Spleen (tissue), 11 donors: Measurements from ENCODE around the gene ATP5F1D. TPM values are rescaled to one million over a fixed set of nuclear protein-coding genes. Genes with fewer than 3 reads are reported as not detected.

Experiments
- DNase-seq: peaks from one replicate; pipeline ENCODE4 v3.0.0-alpha.2; 2020
- H3K27ac ChIP-seq, 8 donors: fragments of 200-600 bp; sonication (generic) in 7 of 8; 1 replicate in 4 of 8; 2 replicates in 4 of 8; pipeline versions ENCODE4 v1.5.0 to v1.8.0; 2016 to 2021; ENCODE audit warnings: inconsistent platforms in 4 of 8, mild to moderate bottlenecking in 4 of 8, moderate library complexity in 1 of 8
- H3K27me3 ChIP-seq, 7 donors: fragments of 200-600 bp; sonication (generic) in 6 of 7; replicated peaks in 1 of 7; 1 replicate in 4 of 7; 2 replicates in 3 of 7; pipeline versions ENCODE4 v1.5.0 to v1.8.0; 2016 to 2021; ENCODE audit warnings: inconsistent platforms in 3 of 7, mild to moderate bottlenecking in 1 of 7
- H3K36me3 ChIP-seq, 6 donors: fragments of 200-600 bp; sonication (generic) in 5 of 6; 1 replicate in 4 of 6; 2 replicates in 2 of 6; pipeline versions ENCODE4 v1.5.0 to v1.8.0; 2016 to 2021; ENCODE audit warnings: inconsistent platforms in 2 of 6
- H3K4me1 ChIP-seq, 6 donors: fragments of 200-600 bp; sonication (generic) in 5 of 6; 1 replicate in 3 of 6; 2 replicates in 3 of 6; pipeline versions ENCODE4 v1.5.0 to v1.8.0; 2016 to 2021; ENCODE audit warnings: inconsistent platforms in 3 of 6
- H3K4me3 ChIP-seq, 8 donors: fragments of 200-600 bp; sonication (generic) in 7 of 8; 1 replicate in 4 of 8; 2 replicates in 4 of 8; pipeline versions ENCODE4 v1.5.0 to v1.8.0; 2016 to 2021; ENCODE audit warnings: inconsistent platforms in 4 of 8, mild to moderate bottlenecking in 4 of 8, moderate library complexity in 2 of 8
- H3K9me3 ChIP-seq, 8 donors: fragments of 200-600 bp; sonication (generic) in 7 of 8; 1 replicate in 4 of 8; 2 replicates in 4 of 8; pipeline versions ENCODE4 v1.5.0 to v1.8.0; 2016 to 2021; ENCODE audit warnings: inconsistent platforms in 4 of 8
- POLR2A ChIP-seq, 3 donors: fragments of 450-650 bp; IDR thresholded peaks; one replicate each; pipeline ENCODE4 v1.5.1; 2017; ENCODE audit warnings: antibody characterized with exemption in 3 of 3, mild to moderate bottlenecking in 1 of 3
- POLR2AphosphoS5 ChIP-seq, 3 donors: sonication (generic); formaldehyde crosslinking; IDR thresholded peaks; one replicate each; pipeline ENCODE4 v1.5.1; 2017; ENCODE audit warnings: antibody characterized with exemption in 3 of 3
- WGBS, 5 donors: extraction: QIAGEN DNeasy Blood & Tissue Kit in 3 of 5; methylation state at CpG; one replicate each; pipeline versions ENCODE4 v1.1.5 to v1.1.7; 2013 to 2018; 5-methylcytosine and 5-hydroxymethylcytosine counted together
- intact Hi-C: fragments of 100-400 bp; cut with DNase I; formaldehyde crosslinking; loops from one replicate; pipeline ENCODE4 v1.15.0; 2023; ENCODE audit warnings: low total_unique reads
- polyA plus RNA-seq, 3 donors: library from polyadenylated mRNA; stranded (reverse); fragments of 200-250 nt; gene quantifications; one replicate each; pipeline ENCODE4 v1.2.1, GENCODE V29; 2013
- total RNA-seq, 7 donors: library from RNA; depleted of rRNA in 3 of 7; stranded (reverse); fragments of >200 nt in 3 of 7; fragmentation: NEBNext Ultra II Directional in 4 of 7; extraction: Animal tissue kit (Norgen Biotek cat#: 25700) in 4 of 7; gene quantifications; one replicate each; pipeline versions ENCODE4 v1.1.0 to v1.2.1, GENCODE V29; 2016 to 2021
- TF ChIP-seq, protein P1 (sequence below), 11 experiments: fragments of 200-600 bp in 7 of 11; fragments of 450-650 bp in 4 of 11; sonication (generic) in 4 of 11; IDR thresholded peaks in 8 of 11; conservative IDR thresholded peaks in 3 of 11; 1 replicate in 7 of 11; 2 replicates in 4 of 11; pipeline versions ENCODE4 v1.4.0 to v1.8.0; 2016 to 2021; ENCODE audit warnings: antibody characterized with exemption in 11 of 11, inconsistent platforms in 4 of 11, mild to moderate bottlenecking in 1 of 11
- donor health status: healthy with polysubstance abuse.
- donor health status: DM: no; HTN: no; CAD: no; lungs with moderate emphysema.
- donor health status: DM: no; HTN: no; CAD: no.
- donor health status: Bipolar disorder and iron deficiency.
- donor health status: healthy.
- donor health status: DM: no; HTN: no; CAD: no.
- donor health status: DM: yes; HTN: yes; CAD: no.

Gene ATP5F1D
- total and polyA plus RNA-seq, 10 donors = 49.1 to 166 (median 121) TPM

DNA sequence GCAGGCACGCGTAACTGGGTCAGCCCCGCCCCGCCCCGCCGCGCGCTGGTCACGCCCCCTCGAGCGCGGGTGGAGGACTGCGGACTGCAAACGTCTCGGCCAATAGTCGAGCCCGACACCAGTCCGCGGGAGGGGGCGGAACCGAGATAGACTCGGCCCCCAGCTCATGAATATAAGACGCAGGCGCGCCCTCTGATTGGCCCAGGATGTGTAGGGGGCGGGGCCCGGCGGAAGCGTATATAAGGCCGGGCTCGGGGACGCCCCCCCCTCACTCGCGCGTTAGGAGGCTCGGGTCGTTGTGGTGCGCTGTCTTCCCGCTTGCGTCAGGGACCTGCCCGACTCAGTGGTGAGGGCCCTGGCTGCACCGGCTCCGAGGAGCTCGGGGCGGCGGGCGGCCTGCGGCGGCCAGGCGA is 27.5 kb downstream of the ATP5F1D start, which contains the start of gene CIRBP:
TSS of gene CIRBP (plus strand) at position 268 of the 413 bp plus-strand sequence. CDS start 1,602 bp downstream, outside the sequence.
- H3K4me1 ChIP-seq = peaks cover 83 to 96% (median 94%) of the 10 kb centered on the region in 6 donors

DNA sequence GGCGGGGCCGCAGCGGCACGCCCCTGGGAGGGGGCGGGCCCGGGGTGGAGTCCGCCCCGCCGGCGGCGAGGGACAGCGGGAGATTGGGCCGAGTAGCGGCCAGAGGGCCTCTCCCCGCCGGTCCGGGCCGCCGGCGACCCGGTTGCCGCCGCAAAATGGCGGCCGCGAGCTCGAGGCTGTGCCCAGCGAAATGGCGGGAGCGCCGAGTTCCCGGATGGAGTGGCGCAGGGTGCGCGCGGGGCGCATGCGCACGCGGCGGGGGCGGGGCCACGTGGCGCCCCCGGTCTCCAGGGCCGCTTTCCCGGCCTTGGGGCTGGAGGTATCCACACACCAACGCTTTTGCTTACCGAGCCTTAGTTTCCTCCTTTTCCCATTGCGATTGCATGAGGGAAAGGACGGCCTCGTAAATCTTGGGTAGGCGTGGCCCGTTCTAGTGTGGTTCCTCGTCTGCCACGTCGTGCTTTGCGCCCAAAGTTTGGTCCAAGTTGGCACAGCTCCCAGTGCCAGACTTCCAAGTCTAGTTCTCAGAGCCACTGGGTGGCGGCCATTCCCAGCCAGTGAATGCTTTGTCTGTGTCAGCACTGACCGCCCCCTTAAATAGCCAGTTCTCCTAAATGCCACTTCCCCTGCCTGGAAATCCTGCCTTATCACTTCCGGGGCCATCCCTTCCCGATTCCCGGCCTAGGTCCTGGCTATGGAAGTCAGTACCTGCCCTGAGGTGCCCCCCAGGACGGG is 28.1 kb downstream of the ATP5F1D start:
- peak overlapping the region; percentile 60 to 91 (median 82) for H3K4me3 ChIP-seq
- intact Hi-C loops = loop anchor here (10.0 kb wide), 1 partner anchor 135 kb away; the partner anchor contains the start of genes DAZAP1 and GAMT
- peaks cover 10 to 46% (median 41%) of the 10 kb centered on the region in 6 donors for H3K36me3 ChIP-seq
- WGBS, 5 donors = 0 to 1% (median 0%) methylated on average over 33 to 64 of the region's 64 CpGs
- peak overlapping the region; percentile 92 to 100 (median 100) for H3K27ac ChIP-seq
- H3K4me1 ChIP-seq = peaks cover 83 to 96% (median 94%) of the 10 kb centered on the region in 6 donors
- H3K27me3 ChIP-seq = no peaks in the 10 kb centered on the region
- DNase-seq = peak; percentile 95
- no peak for TF ChIP-seq POLR2A (IDR thresholded peaks at IDR 0.05)
- peak in 1 of 3 donors; percentile 55 for TF ChIP-seq POLR2AphosphoS5 (IDR thresholded peaks at IDR 0.05)
- TF ChIP-seq, protein P1, sequence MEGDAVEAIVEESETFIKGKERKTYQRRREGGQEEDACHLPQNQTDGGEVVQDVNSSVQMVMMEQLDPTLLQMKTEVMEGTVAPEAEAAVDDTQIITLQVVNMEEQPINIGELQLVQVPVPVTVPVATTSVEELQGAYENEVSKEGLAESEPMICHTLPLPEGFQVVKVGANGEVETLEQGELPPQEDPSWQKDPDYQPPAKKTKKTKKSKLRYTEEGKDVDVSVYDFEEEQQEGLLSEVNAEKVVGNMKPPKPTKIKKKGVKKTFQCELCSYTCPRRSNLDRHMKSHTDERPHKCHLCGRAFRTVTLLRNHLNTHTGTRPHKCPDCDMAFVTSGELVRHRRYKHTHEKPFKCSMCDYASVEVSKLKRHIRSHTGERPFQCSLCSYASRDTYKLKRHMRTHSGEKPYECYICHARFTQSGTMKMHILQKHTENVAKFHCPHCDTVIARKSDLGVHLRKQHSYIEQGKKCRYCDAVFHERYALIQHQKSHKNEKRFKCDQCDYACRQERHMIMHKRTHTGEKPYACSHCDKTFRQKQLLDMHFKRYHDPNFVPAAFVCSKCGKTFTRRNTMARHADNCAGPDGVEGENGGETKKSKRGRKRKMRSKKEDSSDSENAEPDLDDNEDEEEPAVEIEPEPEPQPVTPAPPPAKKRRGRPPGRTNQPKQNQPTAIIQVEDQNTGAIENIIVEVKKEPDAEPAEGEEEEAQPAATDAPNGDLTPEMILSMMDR (IDR thresholded peaks at IDR 0.05 in 8 of 11, conservative IDR thresholded peaks at IDR 0.05 in 3 of 11) = no peak
- H3K9me3 ChIP-seq = no peaks in the 10 kb centered on the region

More for the DNA sequence above, 27.5 kb downstream of the ATP5F1D start, which contains the start of gene CIRBP:
- intact Hi-C loops = no loop called here
- peaks cover 4 to 41% (median 36%) of the 10 kb centered on the region in 6 donors for H3K36me3 ChIP-seq
- H3K27me3 ChIP-seq = no peaks in the 10 kb centered on the region
- H3K9me3 ChIP-seq = no peaks in the 10 kb centered on the region
- H3K27ac ChIP-seq = peak within 1 kb of the TSS; percentile 92 to 100 (median 100)
- TF ChIP-seq POLR2AphosphoS5 (IDR thresholded peaks at IDR 0.05) = peak; percentile 99 to 100 (median 100)
- TF ChIP-seq, protein P1 (IDR thresholded peaks at IDR 0.05 in 8 of 11, conservative IDR thresholded peaks at IDR 0.05 in 3 of 11) = peak in 3 of 11 experiments; percentile 16 to 47 (median 25)
- TF ChIP-seq POLR2A (IDR thresholded peaks at IDR 0.05) = peak; percentile 94 to 98 (median 97)
- 0 to 1% (median 1%) methylated on average over 13 to 50 of the region's 50 CpGs for WGBS, 5 donors
- H3K4me3 ChIP-seq = peak within 1 kb of the TSS; percentile 60 to 91 (median 82)
- DNase-seq = peak; percentile 100

DNA sequence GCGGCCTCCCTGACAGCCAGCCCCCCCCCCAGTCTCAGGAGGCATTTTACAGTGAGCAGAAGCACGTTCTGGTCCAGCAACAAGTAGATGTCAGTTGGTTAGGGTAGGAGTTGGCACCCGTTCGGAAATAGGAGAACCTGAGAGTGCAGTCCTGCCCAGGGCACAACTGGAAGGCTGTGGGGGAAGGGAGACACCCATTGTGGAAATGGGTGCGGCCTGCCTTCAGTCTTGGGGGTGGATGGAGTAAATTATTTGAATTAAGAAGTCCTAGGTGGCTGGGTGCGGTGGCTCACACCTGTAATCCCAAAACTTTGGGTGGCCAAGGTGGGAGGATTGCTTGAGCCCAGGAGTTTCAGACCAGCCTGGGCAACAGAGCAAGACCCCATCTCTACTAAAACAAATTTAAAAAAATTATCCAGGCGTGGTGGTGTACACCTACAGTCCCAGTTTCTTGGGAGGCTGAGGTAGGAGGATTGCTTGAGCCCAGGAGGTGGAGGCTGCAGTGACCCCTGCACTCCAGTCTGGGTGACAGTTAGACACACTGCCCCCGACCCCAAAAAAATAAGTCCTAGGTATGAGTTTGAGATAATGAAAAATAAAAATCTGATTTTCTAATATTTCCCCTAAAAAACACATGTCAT is 28.8 kb downstream of the ATP5F1D start:
- peaks cover 81 to 95% (median 94%) of the 10 kb centered on the region in 6 donors for H3K4me1 ChIP-seq
- H3K27ac ChIP-seq = peak overlapping the region; percentile 92 to 100 (median 100)
- peaks cover 10 to 52% (median 47%) of the 10 kb centered on the region in 6 donors for H3K36me3 ChIP-seq
- H3K9me3 ChIP-seq = no peaks in the 10 kb centered on the region
- TF ChIP-seq, protein P1 (IDR thresholded peaks at IDR 0.05 in 8 of 11, conservative IDR thresholded peaks at IDR 0.05 in 3 of 11) = no peak
- TF ChIP-seq POLR2A (IDR thresholded peaks at IDR 0.05) = peak in 1 of 3 donors; percentile 21
- peak; percentile 80 for DNase-seq
- WGBS, 5 donors = 17 to 30% (median 25%) methylated on average over 8 of the region's 8 CpGs
- H3K4me3 ChIP-seq = peak overlapping the region; percentile 60 to 91 (median 82)
- no peaks in the 10 kb centered on the region for H3K27me3 ChIP-seq
- intact Hi-C loops = loop anchor here (10.0 kb wide), 1 partner anchor 134 kb away; the partner anchor contains the start of genes DAZAP1 and GAMT
